ENCODE measurements around the gene SYNM.

SYNM gene

DNA sequence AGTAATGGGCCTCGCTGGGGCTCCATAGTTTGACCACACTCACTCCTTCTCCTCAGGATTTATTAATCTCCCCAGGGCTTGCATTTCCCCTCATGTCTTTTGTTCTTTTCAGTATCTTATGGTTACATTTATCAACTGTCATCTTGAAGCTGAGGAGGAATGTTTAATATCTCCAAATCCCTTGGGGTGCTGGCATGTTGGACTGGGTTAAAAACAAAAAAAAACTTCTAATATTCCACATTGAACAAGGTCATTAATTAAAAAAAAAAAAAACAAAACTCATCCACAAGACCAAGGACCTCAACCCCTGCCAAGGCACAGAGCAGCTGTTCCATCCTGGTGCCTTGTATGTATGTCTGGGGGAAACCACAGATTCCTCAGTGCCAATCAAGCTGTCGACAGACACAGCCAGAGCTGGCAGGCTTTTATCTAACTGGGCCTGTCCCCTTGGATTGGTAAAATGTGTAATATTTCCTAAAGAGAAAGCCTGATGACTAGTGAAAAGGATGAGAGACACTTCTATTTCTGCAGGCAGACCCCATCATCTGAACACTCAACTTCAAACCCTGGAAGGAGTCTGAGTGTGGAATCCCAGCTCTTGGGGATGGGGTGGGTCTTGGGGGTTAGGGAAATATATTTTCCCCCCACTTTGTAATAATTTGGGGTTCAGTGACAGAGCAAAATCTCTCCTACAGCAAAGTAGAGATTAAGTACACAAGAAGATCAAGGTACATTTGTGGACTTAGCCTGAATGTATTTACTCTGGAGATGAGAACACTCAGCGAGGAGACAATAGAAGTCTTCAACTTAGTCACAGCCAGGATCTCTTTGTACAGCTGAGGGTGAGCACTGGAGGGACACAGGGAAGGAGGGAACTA, 75.4 kb downstream of the SYNM start:
- DNase-seq = no peak
- in situ Hi-C loops (cut with MboI; ENCODE audit: low pct_unique_long_range_greater_than_20kb, low sequenced_read_pairs) = no loop called here

DNA sequence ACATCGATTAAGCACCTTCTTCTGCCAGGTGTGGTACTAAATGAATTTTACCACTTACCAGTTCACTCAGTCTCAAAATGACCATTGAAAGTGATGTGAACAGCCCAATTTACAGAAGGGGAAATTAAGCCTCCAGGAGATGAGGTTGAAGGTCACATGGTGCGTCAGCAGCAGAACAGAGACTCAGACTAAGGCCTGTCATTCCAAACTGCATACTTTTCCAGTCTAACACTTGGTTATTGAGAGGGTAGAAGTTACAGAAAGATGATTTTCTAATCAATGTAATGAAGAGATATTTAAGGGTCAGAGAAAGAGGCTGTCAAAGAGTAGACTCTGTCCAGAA, 76.1 kb downstream of the SYNM start:
- DNase-seq = no peak
- in situ Hi-C loops (cut with MboI; ENCODE audit: low pct_unique_long_range_greater_than_20kb, low sequenced_read_pairs) = no loop called here

DNA sequence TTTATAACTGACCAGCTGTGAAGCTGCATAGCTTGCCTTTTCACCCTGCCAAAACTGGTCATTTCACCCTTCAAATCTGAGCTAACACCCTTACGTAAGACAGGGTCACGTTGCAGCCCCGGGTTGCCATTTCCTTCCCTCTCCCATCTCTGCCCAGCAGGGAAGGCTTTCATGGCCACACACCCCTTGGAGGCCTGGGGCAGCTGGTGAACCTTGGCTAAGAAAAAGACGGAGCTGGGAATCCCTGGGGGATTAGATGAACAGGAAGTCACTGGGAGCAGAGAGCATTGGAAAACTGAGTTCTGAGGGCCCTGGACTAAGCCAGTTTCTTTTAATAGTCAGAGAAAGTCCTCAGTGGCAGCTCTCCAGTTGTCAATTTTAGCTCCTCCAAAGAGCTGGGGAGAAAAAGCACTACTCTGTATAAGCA, 76.7 kb downstream of the SYNM start:
- in situ Hi-C loops (cut with MboI; ENCODE audit: low pct_unique_long_range_greater_than_20kb, low sequenced_read_pairs) = no loop called here

DNA sequence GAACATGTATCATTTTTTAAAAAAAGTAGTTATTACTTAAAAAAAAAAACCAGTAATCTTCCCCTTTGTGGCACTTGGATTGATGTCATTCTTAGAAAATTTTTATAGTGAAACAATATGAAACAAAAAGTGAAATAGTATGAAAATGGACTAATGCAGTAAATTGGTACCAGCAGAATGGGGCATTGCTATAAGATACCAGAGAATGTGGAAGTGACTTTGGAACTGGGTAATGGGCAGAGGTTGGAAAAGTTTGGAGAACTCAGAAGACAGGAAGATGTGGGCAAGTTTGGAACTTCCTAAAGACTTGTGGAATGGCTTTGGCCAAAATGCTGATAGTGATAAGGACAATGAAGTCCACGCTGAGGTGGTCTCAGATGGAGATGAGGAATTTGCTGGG, 77.9 kb downstream of the SYNM start:
- no peak for DNase-seq
- in situ Hi-C loops (cut with MboI; ENCODE audit: low pct_unique_long_range_greater_than_20kb, low sequenced_read_pairs) = no loop called here

More for the DNA sequence above, 76.7 kb downstream of the SYNM start:
- no peak for DNase-seq
